ENCODE results near the gene AGT. TPM values are rescaled to one million over a fixed set of nuclear protein-coding genes. Genes with fewer than 3 reads are reported as not detected.

AGT gene
- total RNA-seq, 2 donors from 2014 or later: 86.3 to 152 TPM

- no peak within 1 kb of the TSS for H3K4me3 ChIP-seq
- H3K27me3 ChIP-seq: no peaks in the 10 kb centered on the region
- H3K27ac ChIP-seq: no peak within 1 kb of the TSS
- H3K36me3 ChIP-seq: no peaks in the 10 kb centered on the region
- peaks cover 0 to 5% of the 10 kb centered on the region in 2 donors for H3K4me1 ChIP-seq
- no peak for DNase-seq (ENCODE audit: low spot score)
- no peak for TF ChIP-seq CTCF (IDR thresholded peaks at IDR 0.05)
- no peaks in the 10 kb centered on the region for H3K9me3 ChIP-seq
These were observed 33.3 kb upstream of the AGT start, which contains the start of gene CAPN9 for GRCh38 chr1:230747127-230747730. Gene CAPN9, plus strand, starts transcription at chr1:230747388. Its CDS starts 109 bp downstream, at chr1:230747497.

DNA sequence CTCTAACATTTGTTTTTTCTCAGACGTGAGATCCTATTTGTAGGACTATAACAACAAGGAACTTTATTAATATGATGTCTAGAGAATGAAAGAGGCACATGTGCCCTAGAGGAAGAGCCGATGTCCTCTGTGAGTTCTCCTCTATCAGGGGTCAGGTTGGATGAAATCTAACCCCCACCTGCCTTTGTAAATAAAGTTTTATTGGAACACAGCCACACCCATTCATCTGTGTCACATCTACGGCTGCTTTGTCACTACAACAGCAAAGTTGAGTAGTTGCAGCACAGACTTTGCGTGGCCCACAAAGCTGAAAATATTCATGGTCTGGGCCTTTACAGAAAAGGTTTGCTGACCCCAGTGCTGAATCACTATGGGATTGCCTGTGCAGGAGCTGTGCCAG, 32.7 kb upstream of the AGT start:
- no peaks in the 10 kb centered on the region for H3K9me3 ChIP-seq
- DNase-seq (ENCODE audit: low spot score): no peak
- TF ChIP-seq CTCF (IDR thresholded peaks at IDR 0.05): no peak
- H3K4me1 ChIP-seq: no peaks in the 10 kb centered on the region
- no peak overlapping the region for H3K27ac ChIP-seq
- H3K36me3 ChIP-seq: no peaks in the 10 kb centered on the region
- H3K27me3 ChIP-seq: no peaks in the 10 kb centered on the region
- no peak overlapping the region for H3K4me3 ChIP-seq

DNA sequence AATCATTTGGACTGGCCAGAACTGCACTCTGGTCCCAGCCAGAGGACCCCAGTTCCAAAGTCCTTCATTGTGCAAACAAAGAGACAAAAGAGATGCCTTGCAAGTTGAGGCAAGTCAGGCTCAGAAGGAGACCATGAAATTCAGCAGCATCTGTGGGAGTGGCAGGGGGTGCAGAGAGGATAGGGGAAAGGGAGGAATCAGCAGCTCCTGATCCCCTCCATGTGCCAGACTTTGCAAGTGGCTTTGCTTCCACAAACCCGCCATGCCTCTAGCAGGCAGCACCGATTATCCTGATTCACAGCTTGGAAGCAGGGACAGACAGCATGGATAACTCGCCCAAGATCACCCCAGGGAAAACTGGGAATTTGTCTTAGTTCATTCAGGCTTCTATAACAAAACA, 31.1 kb upstream of the AGT start:
- no peak for TF ChIP-seq CTCF (IDR thresholded peaks at IDR 0.05)
- no peak overlapping the region for H3K4me3 ChIP-seq
- no peaks in the 10 kb centered on the region for H3K9me3 ChIP-seq
- no peaks in the 10 kb centered on the region for H3K27me3 ChIP-seq
- no peaks in the 10 kb centered on the region for H3K36me3 ChIP-seq
- H3K27ac ChIP-seq: no peak overlapping the region
- H3K4me1 ChIP-seq: no peaks in the 10 kb centered on the region
- no peak for DNase-seq (ENCODE audit: low spot score)

DNA sequence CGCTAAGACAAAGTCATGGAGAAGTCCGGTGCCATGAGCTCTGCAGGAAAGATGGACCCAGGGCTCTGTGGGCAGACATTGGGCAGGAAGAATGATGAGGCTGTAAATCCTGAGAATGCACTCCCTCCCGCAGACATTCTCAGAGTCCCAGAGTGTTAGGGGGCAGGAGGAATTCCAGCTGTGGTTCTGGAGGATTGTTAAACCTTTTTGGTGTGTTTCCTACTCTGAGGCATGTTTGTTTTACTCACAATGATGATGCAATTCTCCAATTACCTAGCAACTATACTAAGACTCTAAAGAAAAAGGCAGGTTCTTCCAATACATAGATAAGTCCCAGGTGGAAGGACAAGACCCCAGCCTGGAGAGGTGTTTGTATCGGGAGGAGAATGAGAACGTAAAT, 30.5 kb upstream of the AGT start:
- DNase-seq (ENCODE audit: low spot score): no peak
- H3K9me3 ChIP-seq: no peaks in the 10 kb centered on the region
- TF ChIP-seq CTCF (IDR thresholded peaks at IDR 0.05): no peak
- no peak overlapping the region for H3K27ac ChIP-seq
- no peaks in the 10 kb centered on the region for H3K4me1 ChIP-seq
- H3K36me3 ChIP-seq: no peaks in the 10 kb centered on the region
- H3K4me3 ChIP-seq: no peak overlapping the region
- H3K27me3 ChIP-seq: no peaks in the 10 kb centered on the region

DNA sequence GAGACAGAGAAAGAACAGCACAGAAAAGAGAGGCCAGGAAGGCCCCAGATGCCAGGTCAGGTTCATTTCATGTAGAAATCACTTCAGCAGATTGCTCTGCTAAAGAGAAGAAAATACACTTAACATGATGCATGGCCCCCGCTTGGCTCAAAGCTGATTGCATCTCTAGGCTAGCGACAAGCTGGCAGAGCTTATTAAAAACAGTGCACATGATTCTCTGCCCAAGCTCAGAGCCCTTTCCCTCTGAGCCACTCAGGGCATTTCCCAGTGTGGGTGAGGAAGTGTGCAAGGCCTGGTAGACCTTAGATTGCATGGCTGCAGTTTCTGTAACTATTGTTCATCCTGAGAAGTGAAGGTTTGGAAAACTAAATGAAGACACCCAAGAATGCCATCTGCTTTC, 30.0 kb upstream of the AGT start:
- no peak for TF ChIP-seq CTCF (IDR thresholded peaks at IDR 0.05)
- DNase-seq (ENCODE audit: low spot score): no peak
- Histone ChIP-seq H3K4me3 (no peak overlapping the region), H3K4me1 (no peaks in the 10 kb centered on the region), H3K27me3 (no peaks in the 10 kb centered on the region), H3K27ac (no peak overlapping the region), H3K9me3 (no peaks in the 10 kb centered on the region), H3K36me3 (no peaks in the 10 kb centered on the region)

Measured in right atrium auricular region (tissue), 2 donors.